Liver (tissue), 3 donors: ENCODE results near the gene IL1RAP.

Source experiments
- GABPA ChIP-seq, 2 donors: IDR thresholded peaks in 1 of 2; conservative IDR thresholded peaks in 1 of 2; 2 replicates each; pipeline ENCODE4 v1.6.1; 2016; ENCODE audit warnings: antibody characterized with exemption in 2 of 2, mild to moderate bottlenecking in 1 of 2, moderate library complexity in 1 of 2
- HNF4G ChIP-seq: IDR thresholded peaks from 2 replicates; pipeline ENCODE4 v1.6.1; 2016; ENCODE audit warnings: antibody characterized with exemption
- RAD21 ChIP-seq, 2 donors: IDR thresholded peaks; 2 replicates each; pipeline ENCODE4 v1.6.1; 2016; ENCODE audit warnings: antibody characterized with exemption in 2 of 2, mild to moderate bottlenecking in 2 of 2
- TAF1 ChIP-seq: conservative IDR thresholded peaks from 2 replicates; pipeline ENCODE4 v1.6.1; 2016; ENCODE audit warnings: antibody characterized with exemption, mild to moderate bottlenecking
- TF ChIP-seq, protein P1 (sequence below): fragments of 150-350 bp; IDR thresholded peaks from 2 replicates; pipeline ENCODE4 v1.5.1; 2017; ENCODE audit warnings: improper control_type of control experiment, low read depth, low read length; ENCODE audit not compliant: missing input control
- TF ChIP-seq, protein P2 (sequence below): IDR thresholded peaks from 2 replicates; pipeline ENCODE4 v1.6.1; 2016; ENCODE audit warnings: antibody characterized with exemption
- TF ChIP-seq, protein P3 (sequence below): IDR thresholded peaks from 2 replicates; pipeline ENCODE4 v1.6.1; 2016; ENCODE audit warnings: antibody characterized with exemption
- donor health status: healthy.
- donor health status: healthy.

DNA sequence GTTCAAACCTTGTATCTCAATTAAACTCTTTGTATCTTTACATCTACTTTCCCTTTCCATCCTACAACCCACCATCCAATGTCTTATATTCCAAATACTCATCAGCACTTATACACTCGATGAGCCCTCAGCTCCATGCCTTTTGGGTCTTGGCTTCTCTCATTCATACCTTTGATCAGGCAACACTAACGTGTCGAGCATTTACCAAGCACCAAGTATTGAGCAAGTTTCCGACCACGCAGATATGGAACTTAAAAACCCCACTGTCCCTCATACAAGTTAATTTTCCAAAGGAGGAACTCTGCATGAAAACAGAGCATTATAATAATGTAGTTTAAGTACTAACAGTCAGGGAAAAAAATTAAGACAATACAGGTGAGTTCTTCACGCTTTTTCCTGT lies 102.8 kb downstream of the IL1RAP start:
- TF ChIP-seq RAD21 (IDR thresholded peaks at IDR 0.05) (no peak), TAF1 (no peak), HNF4G (no peak), GABPA (IDR thresholded peaks at IDR 0.05 in 1 of 2, conservative IDR thresholded peaks at IDR 0.05 in 1 of 2) (no peak)
- TF ChIP-seq, protein P1, sequence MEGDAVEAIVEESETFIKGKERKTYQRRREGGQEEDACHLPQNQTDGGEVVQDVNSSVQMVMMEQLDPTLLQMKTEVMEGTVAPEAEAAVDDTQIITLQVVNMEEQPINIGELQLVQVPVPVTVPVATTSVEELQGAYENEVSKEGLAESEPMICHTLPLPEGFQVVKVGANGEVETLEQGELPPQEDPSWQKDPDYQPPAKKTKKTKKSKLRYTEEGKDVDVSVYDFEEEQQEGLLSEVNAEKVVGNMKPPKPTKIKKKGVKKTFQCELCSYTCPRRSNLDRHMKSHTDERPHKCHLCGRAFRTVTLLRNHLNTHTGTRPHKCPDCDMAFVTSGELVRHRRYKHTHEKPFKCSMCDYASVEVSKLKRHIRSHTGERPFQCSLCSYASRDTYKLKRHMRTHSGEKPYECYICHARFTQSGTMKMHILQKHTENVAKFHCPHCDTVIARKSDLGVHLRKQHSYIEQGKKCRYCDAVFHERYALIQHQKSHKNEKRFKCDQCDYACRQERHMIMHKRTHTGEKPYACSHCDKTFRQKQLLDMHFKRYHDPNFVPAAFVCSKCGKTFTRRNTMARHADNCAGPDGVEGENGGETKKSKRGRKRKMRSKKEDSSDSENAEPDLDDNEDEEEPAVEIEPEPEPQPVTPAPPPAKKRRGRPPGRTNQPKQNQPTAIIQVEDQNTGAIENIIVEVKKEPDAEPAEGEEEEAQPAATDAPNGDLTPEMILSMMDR = no peak
- TF ChIP-seq, protein P2, sequence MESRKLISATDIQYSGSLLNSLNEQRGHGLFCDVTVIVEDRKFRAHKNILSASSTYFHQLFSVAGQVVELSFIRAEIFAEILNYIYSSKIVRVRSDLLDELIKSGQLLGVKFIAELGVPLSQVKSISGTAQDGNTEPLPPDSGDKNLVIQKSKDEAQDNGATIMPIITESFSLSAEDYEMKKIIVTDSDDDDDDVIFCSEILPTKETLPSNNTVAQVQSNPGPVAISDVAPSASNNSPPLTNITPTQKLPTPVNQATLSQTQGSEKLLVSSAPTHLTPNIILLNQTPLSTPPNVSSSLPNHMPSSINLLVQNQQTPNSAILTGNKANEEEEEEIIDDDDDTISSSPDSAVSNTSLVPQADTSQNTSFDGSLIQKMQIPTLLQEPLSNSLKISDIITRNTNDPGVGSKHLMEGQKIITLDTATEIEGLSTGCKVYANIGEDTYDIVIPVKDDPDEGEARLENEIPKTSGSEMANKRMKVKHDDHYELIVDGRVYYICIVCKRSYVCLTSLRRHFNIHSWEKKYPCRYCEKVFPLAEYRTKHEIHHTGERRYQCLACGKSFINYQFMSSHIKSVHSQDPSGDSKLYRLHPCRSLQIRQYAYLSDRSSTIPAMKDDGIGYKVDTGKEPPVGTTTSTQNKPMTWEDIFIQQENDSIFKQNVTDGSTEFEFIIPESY = no peak
- TF ChIP-seq, protein P3, sequence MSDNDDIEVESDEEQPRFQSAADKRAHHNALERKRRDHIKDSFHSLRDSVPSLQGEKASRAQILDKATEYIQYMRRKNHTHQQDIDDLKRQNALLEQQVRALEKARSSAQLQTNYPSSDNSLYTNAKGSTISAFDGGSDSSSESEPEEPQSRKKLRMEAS = no peak
